ENCODE results near the gene PRKAG2. TPM values are rescaled to one million over a fixed set of nuclear protein-coding genes. Genes with fewer than 3 reads are reported as not detected.
A peak's percentile ranks its signal among the peaks of the same experiment; 100 is the strongest.

PRKAG2 gene
- total and polyA plus RNA-seq, 10 donors: 15.8 to 50.9 (median 32.8) TPM

DNA sequence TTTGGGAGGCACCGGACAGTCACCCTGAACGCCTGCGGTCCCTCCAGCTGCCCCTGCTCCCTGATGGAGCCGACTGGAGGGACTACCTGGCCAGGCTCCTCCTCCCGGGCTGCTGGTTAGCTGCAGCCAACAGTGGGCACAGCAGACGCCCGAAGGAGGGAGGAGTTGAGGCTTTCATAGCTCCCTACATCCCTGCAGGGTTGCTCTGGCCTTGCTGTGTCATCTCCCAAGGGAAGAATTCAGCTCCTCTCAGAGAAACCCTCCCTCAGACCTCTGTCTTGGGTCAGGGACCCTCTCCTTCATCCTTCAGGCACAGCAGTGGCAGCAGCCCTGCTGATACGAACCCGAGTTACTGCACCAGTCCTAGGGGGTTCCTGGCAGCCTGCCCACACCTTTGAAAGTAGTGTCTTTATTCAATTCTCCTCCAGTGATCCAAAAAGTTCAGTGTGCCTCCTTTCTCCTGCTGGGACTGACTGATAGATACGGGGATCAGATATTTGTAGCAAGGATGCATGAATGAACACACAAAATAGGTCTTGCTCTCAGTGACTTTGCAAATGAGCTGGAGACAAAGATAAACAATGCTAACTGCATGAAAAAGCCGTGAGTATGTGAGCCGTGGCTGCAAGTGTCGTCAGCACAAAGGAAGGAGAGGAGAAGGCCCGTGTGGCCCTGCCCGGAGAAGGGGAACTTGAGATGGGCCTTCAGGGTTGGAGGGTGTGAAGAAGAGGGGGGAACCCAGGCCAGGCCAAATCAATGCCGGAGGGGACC lies 136.6 kb downstream of the PRKAG2 start:
- H3K9me3 ChIP-seq: no peaks in the 10 kb centered on the region
- WGBS, 5 donors: 74 to 85% (median 81%) methylated on average over 16 of the region's 16 CpGs
- peaks cover 14 to 54% (median 32%) of the 10 kb centered on the region in 6 donors for H3K4me1 ChIP-seq
- no peak for DNase-seq
- H3K27ac ChIP-seq: no peak overlapping the region
- no peak overlapping the region for H3K4me3 ChIP-seq
- TF ChIP-seq POLR2A (IDR thresholded peaks at IDR 0.05) (no peak), POLR2AphosphoS5 (IDR thresholded peaks at IDR 0.05) (no peak)
- TF ChIP-seq, protein P1, sequence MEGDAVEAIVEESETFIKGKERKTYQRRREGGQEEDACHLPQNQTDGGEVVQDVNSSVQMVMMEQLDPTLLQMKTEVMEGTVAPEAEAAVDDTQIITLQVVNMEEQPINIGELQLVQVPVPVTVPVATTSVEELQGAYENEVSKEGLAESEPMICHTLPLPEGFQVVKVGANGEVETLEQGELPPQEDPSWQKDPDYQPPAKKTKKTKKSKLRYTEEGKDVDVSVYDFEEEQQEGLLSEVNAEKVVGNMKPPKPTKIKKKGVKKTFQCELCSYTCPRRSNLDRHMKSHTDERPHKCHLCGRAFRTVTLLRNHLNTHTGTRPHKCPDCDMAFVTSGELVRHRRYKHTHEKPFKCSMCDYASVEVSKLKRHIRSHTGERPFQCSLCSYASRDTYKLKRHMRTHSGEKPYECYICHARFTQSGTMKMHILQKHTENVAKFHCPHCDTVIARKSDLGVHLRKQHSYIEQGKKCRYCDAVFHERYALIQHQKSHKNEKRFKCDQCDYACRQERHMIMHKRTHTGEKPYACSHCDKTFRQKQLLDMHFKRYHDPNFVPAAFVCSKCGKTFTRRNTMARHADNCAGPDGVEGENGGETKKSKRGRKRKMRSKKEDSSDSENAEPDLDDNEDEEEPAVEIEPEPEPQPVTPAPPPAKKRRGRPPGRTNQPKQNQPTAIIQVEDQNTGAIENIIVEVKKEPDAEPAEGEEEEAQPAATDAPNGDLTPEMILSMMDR (IDR thresholded peaks at IDR 0.05 in 8 of 11, conservative IDR thresholded peaks at IDR 0.05 in 3 of 11): no peak
- no peaks in the 10 kb centered on the region for H3K27me3 ChIP-seq (replicated peaks in 1 of 7)
- intact Hi-C loops (cut with DNase I; ENCODE audit: low total_unique reads): no loop called here
- peaks cover 0 to 7% (median 0%) of the 10 kb centered on the region in 6 donors for H3K36me3 ChIP-seq

DNA sequence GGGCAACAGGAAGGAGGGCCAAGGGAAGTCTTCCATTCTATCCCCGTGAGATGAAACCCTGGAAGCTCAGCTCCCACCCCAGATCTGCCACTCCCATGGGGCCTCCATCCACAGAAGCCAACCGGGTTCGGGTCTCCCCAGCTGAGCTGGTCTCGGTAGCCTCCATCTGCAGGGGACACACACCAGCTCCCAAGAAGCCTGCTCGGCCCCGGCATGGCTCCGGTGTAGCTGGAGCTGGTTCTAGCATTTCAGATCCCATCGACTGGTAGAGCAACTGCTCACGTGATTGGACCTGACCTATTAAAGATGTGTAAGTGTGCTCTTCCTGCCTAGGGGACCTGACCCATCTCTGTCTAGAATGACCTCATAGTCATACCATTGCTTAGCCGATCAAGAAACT lies 138.0 kb downstream of the PRKAG2 start:
- intact Hi-C loops (cut with DNase I; ENCODE audit: low total_unique reads): no loop called here
- no peak overlapping the region for H3K27ac ChIP-seq
- H3K4me1 ChIP-seq: peaks cover 9 to 44% (median 25%) of the 10 kb centered on the region in 6 donors
- H3K4me3 ChIP-seq: no peak overlapping the region
- H3K36me3 ChIP-seq: no peaks in the 10 kb centered on the region
- no peak for TF ChIP-seq POLR2AphosphoS5 (IDR thresholded peaks at IDR 0.05)
- TF ChIP-seq POLR2A (IDR thresholded peaks at IDR 0.05): no peak
- WGBS, 5 donors: 82 to 93% (median 90%) methylated on average over 6 to 10 of the region's 10 CpGs
- H3K9me3 ChIP-seq: no peaks in the 10 kb centered on the region
- H3K27me3 ChIP-seq (replicated peaks in 1 of 7): no peaks in the 10 kb centered on the region
- DNase-seq: no peak

DNA sequence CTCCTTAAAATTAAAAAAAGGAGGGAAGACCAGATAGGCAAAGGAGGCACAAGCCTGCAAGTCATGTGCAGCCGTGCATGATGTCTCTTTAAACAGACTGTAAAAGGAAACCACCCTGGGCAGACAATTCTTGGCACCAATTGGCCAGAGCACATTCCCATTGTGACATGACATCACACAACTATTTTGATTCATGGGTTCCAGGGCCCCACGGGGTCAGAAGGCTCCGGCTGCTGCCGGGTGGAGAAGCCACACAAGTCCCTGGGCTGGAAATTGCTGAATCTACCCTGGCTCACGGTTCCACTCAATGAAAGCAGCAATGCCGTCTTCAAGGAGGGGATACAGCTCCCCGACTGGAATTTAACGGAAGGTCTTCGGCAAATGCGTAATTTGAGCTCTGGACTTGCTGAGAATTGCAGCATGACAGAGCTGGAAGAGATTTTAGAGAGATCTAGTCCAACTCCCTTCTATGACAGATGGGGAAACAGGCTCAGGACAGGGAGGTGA lies 140.5 kb downstream of the PRKAG2 start:
- DNase-seq: no peak
- 8 to 45% (median 20%) methylated on average over 10 of the region's 10 CpGs for WGBS, 5 donors
- Histone ChIP-seq H3K4me3 (peak overlapping the region in 6 of 8 donors; percentile 6 to 57 (median 20)), H3K27me3 (replicated peaks in 1 of 7) (no peaks in the 10 kb centered on the region), H3K36me3 (no peaks in the 10 kb centered on the region), H3K9me3 (no peaks in the 10 kb centered on the region), H3K4me1 (peaks cover 0 to 26% (median 9%) of the 10 kb centered on the region in 6 donors), H3K27ac (peak overlapping the region in 7 of 8 donors; percentile 22 to 78 (median 63))
- intact Hi-C loops (cut with DNase I; ENCODE audit: low total_unique reads): no loop called here
- TF ChIP-seq POLR2AphosphoS5 (IDR thresholded peaks at IDR 0.05) (peak in 2 of 3 donors; percentile 64 to 70), POLR2A (IDR thresholded peaks at IDR 0.05) (no peak)
- TF ChIP-seq, protein P1 (IDR thresholded peaks at IDR 0.05 in 8 of 11, conservative IDR thresholded peaks at IDR 0.05 in 3 of 11): peak in 1 of 11 experiments; percentile 24

DNA sequence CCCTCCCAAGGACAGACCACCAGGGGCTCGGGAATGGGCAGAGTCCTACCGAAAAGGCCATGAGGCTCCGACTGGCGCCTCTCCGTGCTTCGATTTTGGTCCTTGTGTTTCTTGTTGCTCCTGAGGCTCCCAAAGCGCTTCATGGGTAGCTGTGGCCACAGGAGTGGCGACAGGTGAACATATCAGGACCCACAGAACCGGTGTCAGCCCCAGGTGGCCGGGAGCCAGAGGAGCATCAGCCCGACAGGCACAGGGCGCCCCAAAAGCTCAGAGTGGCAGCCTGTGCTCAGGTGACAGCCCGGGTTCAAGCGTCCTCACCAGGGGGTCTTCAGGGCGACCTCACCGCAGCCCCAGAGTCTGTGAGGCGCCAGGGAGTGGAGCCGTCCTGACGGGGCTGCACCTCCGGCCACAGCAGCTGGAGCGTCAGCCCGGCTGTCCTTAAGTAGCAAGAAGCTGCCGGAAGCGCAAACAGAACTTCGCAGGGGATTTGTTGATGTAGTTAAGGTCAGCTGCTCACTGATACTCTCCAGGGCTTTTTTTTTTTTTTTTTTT lies 141.0 kb downstream of the PRKAG2 start:
- TF ChIP-seq, protein P1 (IDR thresholded peaks at IDR 0.05 in 8 of 11, conservative IDR thresholded peaks at IDR 0.05 in 3 of 11): no peak
- TF ChIP-seq POLR2A (IDR thresholded peaks at IDR 0.05) (no peak), POLR2AphosphoS5 (IDR thresholded peaks at IDR 0.05) (peak in 2 of 3 donors; percentile 62 to 66)
- H3K36me3 ChIP-seq: no peaks in the 10 kb centered on the region
- peaks cover 0 to 26% (median 9%) of the 10 kb centered on the region in 6 donors for H3K4me1 ChIP-seq
- intact Hi-C loops (cut with DNase I; ENCODE audit: low total_unique reads): no loop called here
- DNase-seq: no peak
- H3K27me3 ChIP-seq (replicated peaks in 1 of 7): no peaks in the 10 kb centered on the region
- 60 to 82% (median 73%) methylated on average over 17 to 25 of the region's 25 CpGs for WGBS, 5 donors
- H3K4me3 ChIP-seq: peak overlapping the region in 6 of 8 donors; percentile 6 to 57 (median 20)
- no peaks in the 10 kb centered on the region for H3K9me3 ChIP-seq
- H3K27ac ChIP-seq: peak overlapping the region in 7 of 8 donors; percentile 36 to 78 (median 71)
